Activated T-cell treated with anti-CD3 and anti-CD28 coated beads, Interleukin-2, amount 50 U/mL, for 4 hours (primary cell): ENCODE measurements around the gene DDA1. TPM values are rescaled to one million over a fixed set of nuclear protein-coding genes. Genes with fewer than 3 reads are reported as not detected.

Experiments used
- ATAC-seq, 2 donors: fragments of 200-7000 bp; cut with Tn5 transposase; one replicate each; pipeline ENCODE4 v1.10.0; 2021
- DNase-seq: peaks from one replicate; pipeline ENCODE4 v3.0.0-alpha.2; 2020
- H3K27me3 Mint-ChIP-seq: one replicate; pipeline ENCODE4 v1.8.0; 2021; ENCODE audit warnings: low read depth, mixed read lengths
- H3K36me3 Mint-ChIP-seq: one replicate; pipeline ENCODE4 v1.8.0; 2022; ENCODE audit warnings: mixed read lengths; ENCODE audit not compliant: insufficient read depth
- H3K4me1 Mint-ChIP-seq: one replicate; pipeline ENCODE4 v1.8.0; 2021; ENCODE audit warnings: low read depth, mixed read lengths
- H3K4me3 Mint-ChIP-seq: one replicate; pipeline ENCODE4 v1.8.0; 2021; ENCODE audit warnings: mild to moderate bottlenecking, moderate library complexity, mixed read lengths
- H3K9me3 Mint-ChIP-seq: one replicate; pipeline ENCODE4 v1.8.0; 2021; ENCODE audit warnings: mixed read lengths
- total RNA-seq, 3 donors: library from RNA; stranded (reverse); gene quantifications; one replicate each; pipeline ENCODE4 v1.2.1, GENCODE V29; 2021

Gene DDA1
- total RNA-seq, 3 donors from 2014 or later: 53.1 to 58.1 (median 53.4) TPM

GRCh38 chr19:17314007-17314593 lies 4.7 kb downstream of the DDA1 start:
- peaks cover 15% of the 10 kb centered on the region for H3K36me3 Mint-ChIP-seq
- no peak overlapping the region for H3K4me3 Mint-ChIP-seq

GRCh38 chr19:17318966-17319365 lies 9.6 kb downstream of the DDA1 start:
- no peak for DNase-seq
- no peaks in the 10 kb centered on the region for H3K27me3 Mint-ChIP-seq
- peaks cover 5% of the 10 kb centered on the region for H3K4me1 Mint-ChIP-seq
- H3K36me3 Mint-ChIP-seq: peaks cover 15% of the 10 kb centered on the region
- no peak overlapping the region for H3K4me3 Mint-ChIP-seq
- H3K9me3 Mint-ChIP-seq: no peaks in the 10 kb centered on the region
- ATAC-seq: no peak

More at GRCh38 chr19:17314007-17314593, 4.7 kb downstream of the DDA1 start:
- Mint-ChIP-seq H3K27me3 (no peaks in the 10 kb centered on the region), H3K9me3 (no peaks in the 10 kb centered on the region), H3K4me1 (peaks cover 21% of the 10 kb centered on the region)
- ATAC-seq: no peak
- DNase-seq: no peak

GRCh38 chr19:17319473-17320238 lies 10.3 kb downstream of the DDA1 start:
- ATAC-seq (no peak), DNase-seq (no peak)
- H3K9me3 Mint-ChIP-seq: no peaks in the 10 kb centered on the region
- no peak overlapping the region for H3K4me3 Mint-ChIP-seq
- H3K27me3 Mint-ChIP-seq: no peaks in the 10 kb centered on the region
- H3K4me1 Mint-ChIP-seq: peaks cover 5% of the 10 kb centered on the region
- H3K36me3 Mint-ChIP-seq: peaks cover 15% of the 10 kb centered on the region

- Mint-ChIP-seq H3K4me1 (peaks cover 5% of the 10 kb centered on the region), H3K9me3 (no peaks in the 10 kb centered on the region), H3K36me3 (peaks cover 15% of the 10 kb centered on the region), H3K27me3 (no peaks in the 10 kb centered on the region), H3K4me3 (no peak overlapping the region)
- DNase-seq (no peak), ATAC-seq (no peak)
These were observed 11.1 kb downstream of the DDA1 start for GRCh38 chr19:17320435-17320834.

GRCh38 chr19:17321655-17322489 lies 12.5 kb downstream of the DDA1 start:
- ATAC-seq (no peak), DNase-seq (no peak)
- H3K36me3 Mint-ChIP-seq: peaks cover 7% of the 10 kb centered on the region
- peaks cover 5% of the 10 kb centered on the region for H3K4me1 Mint-ChIP-seq
- no peak overlapping the region for H3K4me3 Mint-ChIP-seq
- no peaks in the 10 kb centered on the region for H3K9me3 Mint-ChIP-seq
- H3K27me3 Mint-ChIP-seq: no peaks in the 10 kb centered on the region

GRCh38 chr19:17322854-17323253 lies 13.5 kb downstream of the DDA1 start:
- ATAC-seq (no peak), DNase-seq (no peak)
- Mint-ChIP-seq H3K4me1 (peaks cover 6% of the 10 kb centered on the region), H3K9me3 (no peaks in the 10 kb centered on the region), H3K27me3 (no peaks in the 10 kb centered on the region), H3K4me3 (no peak overlapping the region), H3K36me3 (peaks cover 7% of the 10 kb centered on the region)

GRCh38 chr19:17323300-17323963 lies 14.1 kb downstream of the DDA1 start:
- Mint-ChIP-seq H3K9me3 (no peaks in the 10 kb centered on the region), H3K4me1 (peaks cover 6% of the 10 kb centered on the region), H3K36me3 (peaks cover 7% of the 10 kb centered on the region), H3K27me3 (no peaks in the 10 kb centered on the region), H3K4me3 (no peak overlapping the region)
- no peak for DNase-seq
- ATAC-seq: peak in 1 of 2 donors; percentile 15

- H3K4me1 Mint-ChIP-seq: peaks cover 6% of the 10 kb centered on the region
- H3K36me3 Mint-ChIP-seq: peaks cover 7% of the 10 kb centered on the region
- H3K9me3 Mint-ChIP-seq: no peaks in the 10 kb centered on the region
- ATAC-seq (peak in 1 of 2 donors; percentile 13), DNase-seq (no peak)
- no peak overlapping the region for H3K4me3 Mint-ChIP-seq
- H3K27me3 Mint-ChIP-seq: no peaks in the 10 kb centered on the region
These were observed 14.6 kb downstream of the DDA1 start for GRCh38 chr19:17323964-17324332.

GRCh38 chr19:17324357-17325114 lies 15.2 kb downstream of the DDA1 start:
- Mint-ChIP-seq H3K4me3 (no peak overlapping the region), H3K27me3 (no peaks in the 10 kb centered on the region), H3K9me3 (no peaks in the 10 kb centered on the region), H3K36me3 (peaks cover 7% of the 10 kb centered on the region), H3K4me1 (peaks cover 8% of the 10 kb centered on the region)
- DNase-seq (no peak), ATAC-seq (no peak)

- DNase-seq (no peak), ATAC-seq (no peak)
- H3K36me3 Mint-ChIP-seq: peaks cover 4% of the 10 kb centered on the region
- H3K4me3 Mint-ChIP-seq: no peak overlapping the region
- no peaks in the 10 kb centered on the region for H3K9me3 Mint-ChIP-seq
- peaks cover 2% of the 10 kb centered on the region for H3K27me3 Mint-ChIP-seq
- H3K4me1 Mint-ChIP-seq: peaks cover 11% of the 10 kb centered on the region
These were observed 15.8 kb downstream of the DDA1 start for GRCh38 chr19:17325133-17325532.

GRCh38 chr19:17325881-17326594 lies 16.7 kb downstream of the DDA1 start:
- ATAC-seq: no peak
- Mint-ChIP-seq H3K4me1 (peaks cover 13% of the 10 kb centered on the region), H3K9me3 (no peaks in the 10 kb centered on the region), H3K4me3 (no peak overlapping the region), H3K36me3 (no peaks in the 10 kb centered on the region), H3K27me3 (peaks cover 2% of the 10 kb centered on the region)
- no peak for DNase-seq

GRCh38 chr19:17326595-17326966 lies 17.2 kb downstream of the DDA1 start:
- no peaks in the 10 kb centered on the region for H3K36me3 Mint-ChIP-seq
- ATAC-seq: no peak
- DNase-seq: no peak

GRCh38 chr19:17327068-17327653 lies 17.8 kb downstream of the DDA1 start:
- H3K9me3 Mint-ChIP-seq: no peaks in the 10 kb centered on the region
- DNase-seq (no peak), ATAC-seq (no peak)
- H3K4me1 Mint-ChIP-seq: peaks cover 13% of the 10 kb centered on the region
- H3K36me3 Mint-ChIP-seq: no peaks in the 10 kb centered on the region
- H3K27me3 Mint-ChIP-seq: peaks cover 2% of the 10 kb centered on the region
- peak overlapping the region; percentile 20 for H3K4me3 Mint-ChIP-seq

More at GRCh38 chr19:17326595-17326966, 17.2 kb downstream of the DDA1 start:
- Mint-ChIP-seq H3K4me3 (no peak overlapping the region), H3K27me3 (peaks cover 2% of the 10 kb centered on the region), H3K9me3 (no peaks in the 10 kb centered on the region), H3K4me1 (peaks cover 13% of the 10 kb centered on the region)
